CD8-positive, alpha-beta memory T cell (primary cell): ENCODE results near the gene TRPM8. TPM values are rescaled to one million over a fixed set of nuclear protein-coding genes. Genes with fewer than 3 reads are reported as not detected.

Experiments
- CTCF ChIA-PET: fragments of 350-600 bp; sonication (Branson Sonifier 250); formaldehyde crosslinking; loops from one replicate; lab custom pipeline; 2021; ENCODE audit warnings: antibody characterized with exemption; lab: Charles Lee
- POLR2A ChIA-PET: fragments of 350-600 bp; sonication (Branson Sonifier 250); formaldehyde crosslinking; loops from one replicate; lab custom pipeline; 2021; ENCODE audit warnings: antibody characterized with exemption; lab: Charles Lee
- DNase-seq, 5 donors: peaks; one replicate each; pipeline versions ENCODE4 v3.0.0 to v3.0.0-alpha.2; 2020 to 2022; ENCODE audit warnings: mixed read lengths in 1 of 5
- H3K27ac ChIP-seq: one replicate; pipeline ENCODE4 v1.7.0; 2013; ENCODE audit warnings: low read depth, mild to moderate bottlenecking, low read length, moderate library complexity
- H3K27me3 ChIP-seq: 2 replicates; pipeline ENCODE4 v1.7.0; 2013; ENCODE audit warnings: low read length, mild to moderate bottlenecking; ENCODE audit not compliant: insufficient read depth, poor library complexity, severe bottlenecking
- H3K36me3 ChIP-seq: 2 replicates; pipeline ENCODE4 v1.7.0; 2013; ENCODE audit warnings: mild to moderate bottlenecking, low read length, moderate library complexity; ENCODE audit not compliant: insufficient read depth
- H3K4me1 ChIP-seq: 2 replicates; pipeline ENCODE4 v1.7.0; 2013; ENCODE audit warnings: mild to moderate bottlenecking, low read length, moderate library complexity; ENCODE audit not compliant: insufficient read depth
- H3K4me3 ChIP-seq: 2 replicates; pipeline ENCODE4 v1.7.0; 2013; ENCODE audit warnings: mild to moderate bottlenecking, low read length
- H3K9me3 ChIP-seq: 2 replicates; pipeline ENCODE4 v1.7.0; 2013; ENCODE audit warnings: mild to moderate bottlenecking, low read length
- H3K27ac Mint-ChIP-seq, 8 donors: one replicate each; pipeline ENCODE4 v1.8.0; 2020 to 2021; ENCODE audit warnings: mixed read lengths in 8 of 8, mild to moderate bottlenecking in 6 of 8, inconsistent platforms in 3 of 8, moderate library complexity in 3 of 8
- H3K27me3 Mint-ChIP-seq, 2 donors: one replicate each; pipeline ENCODE4 v1.8.0; 2020 to 2021; ENCODE audit warnings: mixed read lengths in 2 of 2, mild to moderate bottlenecking in 1 of 2, moderate library complexity in 1 of 2
- H3K36me3 Mint-ChIP-seq, 3 donors: one replicate each; pipeline ENCODE4 v1.8.0; 2020 to 2021; ENCODE audit warnings: mixed read lengths in 3 of 3, inconsistent platforms in 1 of 3, mild to moderate bottlenecking in 1 of 3
- H3K4me1 Mint-ChIP-seq, 3 donors: one replicate each; pipeline ENCODE4 v1.8.0; 2020 to 2021; ENCODE audit warnings: mixed read lengths in 3 of 3, inconsistent platforms in 1 of 3, mild to moderate bottlenecking in 1 of 3
- H3K4me3 Mint-ChIP-seq, 7 donors: one replicate each; pipeline ENCODE4 v1.8.0; 2020 to 2021; ENCODE audit warnings: mixed read lengths in 7 of 7, mild to moderate bottlenecking in 6 of 7, moderate library complexity in 4 of 7, inconsistent platforms in 2 of 7
- H3K9me3 Mint-ChIP-seq, 5 donors: one replicate each; pipeline ENCODE4 v1.8.0; 2020 to 2022; ENCODE audit warnings: mixed read lengths in 5 of 5, mild to moderate bottlenecking in 3 of 5, moderate library complexity in 2 of 5, inconsistent platforms in 1 of 5
- polyA plus RNA-seq: library from polyadenylated mRNA; unstranded; fragments of 300-500 nt; fragmentation: Illumina TruSeq; gene quantifications from one replicate; pipeline ENCODE4 v1.2.3, GENCODE V29; 2021
- total RNA-seq, 2 experiments: library from RNA; stranded (reverse); gene quantifications; one replicate each; pipeline ENCODE4 v1.2.3, GENCODE V29; 2021

The TRPM8 gene
- total and polyA plus RNA-seq, 3 experiments from 2014 or later, result not detected

DNA sequence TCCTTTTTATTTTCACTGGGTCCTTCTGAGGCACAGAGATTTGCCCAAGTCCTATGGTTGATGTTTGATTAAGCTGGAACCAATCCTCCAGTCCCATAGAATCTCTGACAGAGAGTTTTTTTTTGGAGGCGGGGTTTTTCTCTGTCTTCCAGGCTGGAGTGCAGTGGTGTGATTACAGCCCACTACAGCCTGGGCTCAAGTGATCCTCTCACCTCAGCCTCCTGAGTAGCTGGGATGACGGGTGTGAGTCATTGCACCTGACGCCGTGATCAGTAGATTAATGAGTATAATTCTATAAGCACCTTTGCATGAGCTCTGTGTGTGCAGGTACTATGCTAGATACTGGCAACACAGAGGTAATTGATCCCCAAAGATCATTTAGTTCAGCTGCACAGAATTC is 15.3 kb upstream of the TRPM8 start:
- H3K4me1 Mint-ChIP-seq, result peaks cover 10 to 17% (median 16%) of the 10 kb centered on the region in 3 donors
- no peak overlapping the region for H3K4me3 Mint-ChIP-seq
- Histone ChIP-seq H3K4me1 (no peaks in the 10 kb centered on the region), H3K27ac (no peak overlapping the region), H3K27me3 (no peaks in the 10 kb centered on the region), H3K36me3 (no peaks in the 10 kb centered on the region), H3K4me3 (no peak overlapping the region), H3K9me3 (no peaks in the 10 kb centered on the region)
- H3K36me3 Mint-ChIP-seq, result peaks cover 0 to 4% (median 3%) of the 10 kb centered on the region in 3 donors
- H3K27ac Mint-ChIP-seq, result no peak overlapping the region
- no peak for DNase-seq
- CTCF ChIA-PET, result no interaction called here
- POLR2A ChIA-PET, result no interaction called here
- peaks cover 11 to 37% of the 10 kb centered on the region in 2 donors for H3K27me3 Mint-ChIP-seq
- no peaks in the 10 kb centered on the region for H3K9me3 Mint-ChIP-seq

GRCh38 chr2:233905945-233906344 is 11.2 kb upstream of the TRPM8 start:
- Mint-ChIP-seq H3K9me3 (peaks cover 0 to 2% (median 0%) of the 10 kb centered on the region in 5 donors), H3K27ac (no peak overlapping the region), H3K27me3 (peaks cover 17 to 47% of the 10 kb centered on the region in 2 donors), H3K4me3 (no peak overlapping the region), H3K36me3 (peaks cover 0 to 10% (median 3%) of the 10 kb centered on the region in 3 donors), H3K4me1 (no peaks in the 10 kb centered on the region)
- no peaks in the 10 kb centered on the region for H3K4me1 ChIP-seq
- no peak overlapping the region for H3K4me3 ChIP-seq
- no peaks in the 10 kb centered on the region for H3K36me3 ChIP-seq
- H3K27me3 ChIP-seq, result no peaks in the 10 kb centered on the region
- ChIA-PET POLR2A (no interaction called here), CTCF (no interaction called here)
- H3K9me3 ChIP-seq, result no peaks in the 10 kb centered on the region
- DNase-seq, result no peak
- H3K27ac ChIP-seq, result no peak overlapping the region

- H3K27ac Mint-ChIP-seq, result no peak overlapping the region
- ChIA-PET CTCF (no interaction called here), POLR2A (no interaction called here)
- no peaks in the 10 kb centered on the region for H3K36me3 ChIP-seq
- H3K36me3 Mint-ChIP-seq, result peaks cover 0 to 10% (median 3%) of the 10 kb centered on the region in 3 donors
- no peaks in the 10 kb centered on the region for H3K27me3 ChIP-seq
- no peak overlapping the region for H3K27ac ChIP-seq
- no peaks in the 10 kb centered on the region for H3K9me3 ChIP-seq
- no peaks in the 10 kb centered on the region for H3K4me1 ChIP-seq
- H3K4me1 Mint-ChIP-seq, result no peaks in the 10 kb centered on the region
- H3K9me3 Mint-ChIP-seq, result peaks cover 0 to 2% (median 0%) of the 10 kb centered on the region in 5 donors
- H3K27me3 Mint-ChIP-seq, result peaks cover 12 to 51% of the 10 kb centered on the region in 2 donors
- H3K4me3 Mint-ChIP-seq, result no peak overlapping the region
- no peak overlapping the region for H3K4me3 ChIP-seq
- DNase-seq, result no peak
Observed at GRCh38 chr2:233907627-233908026, 9.5 kb upstream of the TRPM8 start.

- POLR2A ChIA-PET, result no interaction called here
Observed at GRCh38 chr2:233912691-233913423, 4.3 kb upstream of the TRPM8 start.

GRCh38 chr2:233915128-233915527 is 2.0 kb upstream of the TRPM8 start:
- CTCF ChIA-PET, result no interaction called here
- Mint-ChIP-seq H3K4me1 (peaks cover 3 to 5% (median 4%) of the 10 kb centered on the region in 3 donors), H3K4me3 (no peak overlapping the region), H3K27me3 (peaks cover 11 to 65% of the 10 kb centered on the region in 2 donors), H3K9me3 (no peaks in the 10 kb centered on the region), H3K27ac (no peak overlapping the region), H3K36me3 (peaks cover 0 to 1% (median 0%) of the 10 kb centered on the region in 3 donors)
- Histone ChIP-seq H3K27ac (no peak overlapping the region), H3K27me3 (peaks cover 7% of the 10 kb centered on the region), H3K9me3 (no peaks in the 10 kb centered on the region), H3K36me3 (no peaks in the 10 kb centered on the region), H3K4me3 (no peak overlapping the region), H3K4me1 (no peaks in the 10 kb centered on the region)
- DNase-seq, result no peak
- POLR2A ChIA-PET, result no interaction called here

More at GRCh38 chr2:233912691-233913423, 4.3 kb upstream of the TRPM8 start:
- H3K27ac Mint-ChIP-seq, result no peak overlapping the region
- peaks cover 14 to 58% of the 10 kb centered on the region in 2 donors for H3K27me3 Mint-ChIP-seq
- H3K36me3 Mint-ChIP-seq, result peaks cover 0 to 1% (median 0%) of the 10 kb centered on the region in 3 donors
- no peaks in the 10 kb centered on the region for H3K36me3 ChIP-seq
- H3K27me3 ChIP-seq, result peaks cover 7% of the 10 kb centered on the region
- no peak overlapping the region for H3K27ac ChIP-seq
- H3K4me3 Mint-ChIP-seq, result no peak overlapping the region
- DNase-seq, result no peak
- CTCF ChIA-PET, result no interaction called here
- H3K4me3 ChIP-seq, result no peak overlapping the region
- no peaks in the 10 kb centered on the region for H3K4me1 Mint-ChIP-seq
- H3K9me3 ChIP-seq, result no peaks in the 10 kb centered on the region
- no peaks in the 10 kb centered on the region for H3K4me1 ChIP-seq
- H3K9me3 Mint-ChIP-seq, result no peaks in the 10 kb centered on the region

DNA sequence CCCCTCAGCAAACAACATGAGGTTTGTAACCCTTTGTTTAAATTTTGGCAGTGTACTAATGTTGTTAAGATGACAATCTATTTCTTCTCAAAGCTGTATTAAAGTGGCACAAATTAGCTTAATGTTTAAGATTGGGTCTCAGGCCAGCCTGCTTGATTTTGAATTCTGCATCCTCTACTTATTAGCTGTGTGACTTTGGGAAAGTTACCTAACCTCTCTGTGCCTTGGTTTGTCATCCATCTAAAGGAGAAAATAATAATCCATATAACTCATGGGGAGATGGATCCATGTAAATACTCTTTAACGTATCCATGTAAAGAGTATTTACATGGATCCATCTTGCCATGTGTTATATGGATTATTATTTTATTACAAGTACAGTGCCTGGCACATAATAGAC is 2.1 kb downstream of the TRPM8 start:
- POLR2A ChIA-PET, result no interaction called here
- peaks cover 5 to 10% (median 7%) of the 10 kb centered on the region in 3 donors for H3K4me1 Mint-ChIP-seq
- H3K36me3 Mint-ChIP-seq, result peaks cover 0 to 1% (median 0%) of the 10 kb centered on the region in 3 donors
- H3K4me3 ChIP-seq, result no peak overlapping the region
- H3K27me3 Mint-ChIP-seq, result peaks cover 15 to 60% of the 10 kb centered on the region in 2 donors
- CTCF ChIA-PET, result no interaction called here
- H3K9me3 ChIP-seq, result no peaks in the 10 kb centered on the region
- H3K4me1 ChIP-seq, result no peaks in the 10 kb centered on the region
- H3K4me3 Mint-ChIP-seq, result no peak overlapping the region
- DNase-seq, result no peak
- H3K36me3 ChIP-seq, result no peaks in the 10 kb centered on the region
- H3K27ac ChIP-seq, result no peak overlapping the region
- H3K27ac Mint-ChIP-seq, result no peak overlapping the region
- no peaks in the 10 kb centered on the region for H3K9me3 Mint-ChIP-seq
- H3K27me3 ChIP-seq, result peaks cover 7% of the 10 kb centered on the region

DNA sequence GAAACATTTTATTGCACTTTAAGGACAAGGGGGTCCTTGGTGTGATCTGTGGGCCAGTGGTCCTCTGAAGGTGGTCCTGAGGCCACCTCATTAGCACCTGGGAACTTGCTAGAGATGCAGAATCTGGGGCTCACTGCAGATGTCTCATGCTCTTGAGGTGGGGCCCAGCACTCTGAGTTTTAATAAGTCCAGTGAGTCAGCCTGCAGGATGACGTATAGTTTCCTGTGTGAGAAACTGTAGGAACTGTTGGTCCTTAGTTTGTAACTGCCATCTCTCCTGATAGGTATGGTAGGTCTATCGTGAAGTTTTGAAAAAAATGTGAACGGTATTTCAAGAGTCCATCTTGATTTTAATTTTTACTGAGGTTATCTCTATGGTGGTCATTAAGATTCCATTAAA is 2.8 kb downstream of the TRPM8 start:
- H3K27me3 Mint-ChIP-seq, result peaks cover 19 to 60% of the 10 kb centered on the region in 2 donors
- no peak overlapping the region for H3K4me3 Mint-ChIP-seq
- H3K36me3 ChIP-seq, result no peaks in the 10 kb centered on the region
- H3K36me3 Mint-ChIP-seq, result peaks cover 0 to 1% (median 0%) of the 10 kb centered on the region in 3 donors
- DNase-seq, result no peak
- no peak overlapping the region for H3K4me3 ChIP-seq
- CTCF ChIA-PET, result no interaction called here
- H3K9me3 ChIP-seq, result no peaks in the 10 kb centered on the region
- H3K4me1 ChIP-seq, result no peaks in the 10 kb centered on the region
- POLR2A ChIA-PET, result no interaction called here
- H3K27me3 ChIP-seq, result peaks cover 7% of the 10 kb centered on the region
- H3K9me3 Mint-ChIP-seq, result no peaks in the 10 kb centered on the region
- H3K27ac Mint-ChIP-seq, result no peak overlapping the region
- no peak overlapping the region for H3K27ac ChIP-seq
- peaks cover 5 to 10% (median 7%) of the 10 kb centered on the region in 3 donors for H3K4me1 Mint-ChIP-seq

DNA sequence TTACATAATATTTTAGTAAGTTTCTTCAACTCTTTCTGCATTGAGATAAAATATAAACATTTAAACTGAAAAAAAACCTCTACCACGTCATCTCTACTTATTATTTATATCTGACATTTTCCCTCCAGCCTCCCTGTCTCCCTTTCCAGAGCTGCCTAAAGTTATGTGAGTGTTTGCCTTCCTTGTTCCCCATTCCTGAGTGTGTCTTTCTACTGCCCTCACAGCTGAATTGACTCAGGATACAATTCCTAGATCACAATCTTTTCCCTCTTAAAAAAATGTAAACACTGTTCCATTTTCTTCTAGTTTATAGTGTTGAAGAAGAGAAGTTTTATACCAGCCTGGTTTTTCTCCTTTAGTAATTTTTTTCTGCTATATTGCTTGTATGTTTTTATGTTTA is 5.3 kb downstream of the TRPM8 start:
- peaks cover 5 to 10% (median 7%) of the 10 kb centered on the region in 3 donors for H3K4me1 Mint-ChIP-seq
- DNase-seq, result no peak
- peaks cover 27 to 62% of the 10 kb centered on the region in 2 donors for H3K27me3 Mint-ChIP-seq
- Histone ChIP-seq H3K4me3 (no peak overlapping the region), H3K4me1 (no peaks in the 10 kb centered on the region), H3K27me3 (peaks cover 5% of the 10 kb centered on the region), H3K27ac (no peak overlapping the region), H3K9me3 (no peaks in the 10 kb centered on the region), H3K36me3 (no peaks in the 10 kb centered on the region)
- H3K27ac Mint-ChIP-seq, result no peak overlapping the region
- H3K4me3 Mint-ChIP-seq, result no peak overlapping the region
- POLR2A ChIA-PET, result no interaction called here
- H3K9me3 Mint-ChIP-seq, result no peaks in the 10 kb centered on the region
- CTCF ChIA-PET, result no interaction called here
- no peaks in the 10 kb centered on the region for H3K36me3 Mint-ChIP-seq
